Activated CD8-positive, alpha-beta memory T cell treated with anti-CD3 and anti-CD28 coated beads, Interleukin-2, amount 50 U/mL, for 24 hours (primary cell): ENCODE measurements around the gene KCNMA1.

ENCODE experiments used
- DNase-seq: peaks from one replicate; pipeline ENCODE4 v3.0.0-alpha.2; 2020; ENCODE audit errors: extremely low read depth

Gene KCNMA1

GRCh38 chr10:76917071-76917470, 720.5 kb downstream of the KCNMA1 start:
- no peak for DNase-seq

GRCh38 chr10:76916536-76916935, 721.1 kb downstream of the KCNMA1 start:
- DNase-seq, result no peak

GRCh38 chr10:76915316-76915715, 722.3 kb downstream of the KCNMA1 start:
- DNase-seq, result no peak

- DNase-seq, result no peak
Measured at GRCh38 chr10:76911184-76911583, 726.4 kb downstream of the KCNMA1 start.

GRCh38 chr10:76910184-76910962, 727.2 kb downstream of the KCNMA1 start:
- DNase-seq, result no peak

GRCh38 chr10:76906256-76906655, 731.4 kb downstream of the KCNMA1 start:
- no peak for DNase-seq

- DNase-seq, result no peak
Measured at GRCh38 chr10:76905251-76905650, 732.4 kb downstream of the KCNMA1 start.

GRCh38 chr10:76903387-76903945, 734.1 kb downstream of the KCNMA1 start:
- DNase-seq, result no peak

- no peak for DNase-seq
Measured at GRCh38 chr10:76902949-76903348, 734.7 kb downstream of the KCNMA1 start.

GRCh38 chr10:76901701-76902100, 735.9 kb downstream of the KCNMA1 start:
- DNase-seq, result no peak

- no peak for DNase-seq
Measured at GRCh38 chr10:76899490-76899889, 738.1 kb downstream of the KCNMA1 start.

GRCh38 chr10:76892766-76893479, 744.7 kb downstream of the KCNMA1 start:
- DNase-seq, result no peak

- no peak for DNase-seq
Measured at GRCh38 chr10:76887223-76888010, 750.2 kb downstream of the KCNMA1 start.

- no peak for DNase-seq
Measured at GRCh38 chr10:76885816-76886215, 751.8 kb downstream of the KCNMA1 start.

GRCh38 chr10:76884673-76885275, 752.8 kb downstream of the KCNMA1 start:
- DNase-seq, result no peak

- DNase-seq, result no peak
Measured at GRCh38 chr10:76883596-76883995, 754.0 kb downstream of the KCNMA1 start.

GRCh38 chr10:76882796-76883195, 754.8 kb downstream of the KCNMA1 start:
- DNase-seq, result no peak

- no peak for DNase-seq
Measured at GRCh38 chr10:76882245-76882644, 755.4 kb downstream of the KCNMA1 start.

GRCh38 chr10:76881477-76882220, 756.0 kb downstream of the KCNMA1 start:
- no peak for DNase-seq

- DNase-seq, result no peak
Measured at GRCh38 chr10:76880931-76881330, 756.7 kb downstream of the KCNMA1 start.
